GM21447 (cell line): Measurements from ENCODE around the gene RAB8B.
"Not testable (repeated sequence)": the region's sequence is repeated elsewhere in the genome, so short reads cannot be mapped to it uniquely, and the experiment has no call there.

Experiments used
- ATAC-seq: cut with Tn5 transposase; IDR thresholded peaks from one replicate; pipeline ENCODE4 v1.9.1; 2021; ENCODE audit not compliant: unreplicated experiment

The RAB8B gene

DNA sequence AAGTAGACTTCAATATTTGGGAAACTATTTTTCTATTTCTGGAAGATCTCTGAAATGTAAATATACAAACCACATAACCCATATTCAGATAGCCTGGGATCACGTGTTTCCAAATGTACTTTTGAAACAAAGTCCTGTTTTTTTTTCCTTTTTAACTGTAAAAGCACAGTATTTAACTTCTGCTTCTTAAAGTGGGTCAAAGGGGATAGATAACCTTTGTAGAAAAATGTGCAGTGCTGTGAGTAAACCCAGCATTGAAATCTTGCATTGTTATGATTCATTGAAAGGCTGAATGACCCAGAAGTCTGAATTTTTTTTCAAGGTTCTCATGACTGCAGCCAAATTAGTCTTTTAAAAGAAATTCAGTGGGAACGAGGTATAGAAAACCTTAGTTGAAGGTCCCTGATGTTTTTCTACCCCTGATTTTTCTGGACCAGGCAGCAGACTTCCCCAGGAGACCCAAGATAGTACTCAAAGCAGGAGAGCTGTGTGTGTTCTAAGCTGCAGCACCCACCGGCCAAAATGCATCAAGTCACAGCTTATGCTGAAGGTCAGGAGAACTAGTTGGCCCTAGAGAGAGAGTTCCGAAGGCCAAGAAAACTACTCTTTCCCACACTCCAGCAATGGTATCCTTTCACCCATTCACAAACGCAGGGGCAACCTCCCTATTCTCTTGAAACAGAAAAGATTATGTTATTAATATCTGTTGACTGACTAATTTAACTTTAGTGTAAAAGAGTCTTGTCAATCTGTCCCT is 44.4 kb downstream of the RAB8B start:
- ATAC-seq, result no peak

DNA sequence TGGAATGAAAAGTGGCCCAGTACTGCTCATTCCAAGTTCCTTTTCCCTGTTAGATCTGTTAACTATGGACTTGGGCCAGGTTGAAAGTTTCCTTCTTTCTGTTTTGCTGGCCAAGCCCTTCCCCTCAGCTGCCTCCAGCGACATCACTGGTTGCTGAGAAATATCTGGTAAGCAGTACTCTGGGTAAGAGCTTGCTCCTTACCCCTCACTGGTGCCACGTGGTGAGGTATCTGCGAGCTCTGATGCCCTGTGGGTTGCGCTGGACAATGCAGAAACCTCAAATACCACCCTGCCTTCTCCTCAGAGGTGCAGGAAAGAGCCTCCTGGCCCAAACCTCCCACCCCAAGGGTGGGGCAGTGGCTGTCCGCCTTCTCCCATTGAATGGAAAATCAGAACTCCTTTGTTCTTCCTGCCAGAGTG is 45.1 kb downstream of the RAB8B start:
- no peak for ATAC-seq

DNA sequence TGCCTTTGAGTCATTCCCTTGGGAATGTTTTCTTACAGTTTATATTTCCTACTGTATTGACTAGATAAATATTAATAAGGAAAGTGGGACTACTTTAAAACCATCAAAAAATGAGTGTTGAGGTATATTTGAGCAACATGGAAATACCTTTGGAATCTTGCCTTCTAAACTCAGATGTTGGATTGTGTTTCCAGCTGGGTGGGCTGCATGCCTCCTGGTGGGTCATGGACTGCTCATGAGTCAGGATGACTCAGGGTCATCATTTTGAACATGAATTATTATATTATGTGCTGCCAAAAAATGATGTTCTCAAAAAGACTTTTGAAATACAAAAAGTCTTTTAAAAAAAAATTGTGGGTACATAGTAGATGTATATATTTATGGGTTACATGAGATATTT is 46.9 kb downstream of the RAB8B start:
- no peak for ATAC-seq

DNA sequence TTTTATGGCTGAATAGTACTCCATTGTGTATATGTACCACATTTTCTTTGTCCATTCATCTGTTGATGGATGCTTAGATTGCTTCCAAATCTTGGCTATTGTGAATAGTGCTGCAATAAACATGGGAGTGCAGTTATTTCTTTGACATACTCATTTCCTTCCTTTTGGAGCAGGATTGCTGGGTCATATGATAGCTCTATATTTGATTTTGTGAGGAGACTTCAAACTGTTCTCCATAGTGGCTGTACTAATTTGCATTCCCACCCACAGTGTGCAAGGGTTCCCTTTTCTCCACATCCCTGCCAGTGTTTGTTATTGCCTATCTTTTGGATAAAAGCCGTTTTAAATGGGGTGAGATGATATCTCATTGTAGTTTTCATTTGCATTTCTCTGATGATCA is 47.7 kb downstream of the RAB8B start:
- ATAC-seq, result not testable (repeated sequence)

DNA sequence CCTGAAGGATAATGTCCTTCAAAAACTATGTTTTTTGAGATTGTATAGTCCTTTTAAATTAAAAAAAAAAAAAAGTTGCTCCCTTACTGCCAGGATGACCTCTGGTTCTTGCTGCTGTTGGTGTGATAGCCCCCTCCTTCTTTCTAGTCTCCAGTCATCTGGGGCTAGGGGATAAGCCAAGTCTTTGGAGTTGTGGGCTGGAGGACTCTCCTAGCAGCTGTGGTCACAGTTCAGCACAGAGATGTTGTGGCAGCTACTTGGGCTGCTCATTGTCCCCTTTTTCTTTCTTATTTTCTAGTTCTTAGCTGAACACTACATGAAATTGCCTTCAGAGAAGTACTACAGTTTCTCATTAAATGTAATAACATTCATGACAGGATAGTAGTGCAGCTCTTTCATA is 48.8 kb downstream of the RAB8B start:
- ATAC-seq, result no peak

DNA sequence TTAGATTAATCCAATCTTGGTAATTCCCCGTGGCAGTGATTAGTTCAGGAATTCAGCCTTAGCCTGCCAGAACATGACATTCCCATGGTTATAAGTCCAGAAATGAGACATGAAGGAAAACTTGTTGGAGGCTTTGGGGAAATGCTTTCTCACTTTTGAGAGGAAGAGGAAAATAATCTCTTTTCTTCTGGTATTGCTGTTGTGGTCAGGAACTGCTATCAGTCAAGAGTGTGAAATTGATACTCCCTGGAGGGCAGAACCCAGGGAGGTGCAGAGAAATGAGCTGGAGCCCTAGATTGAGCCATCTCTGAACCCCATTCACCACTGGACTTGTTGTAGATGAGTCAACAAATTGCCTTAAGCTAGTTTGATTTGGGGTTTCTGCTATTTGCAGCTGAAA is 49.4 kb downstream of the RAB8B start:
- peak; percentile 48 for ATAC-seq

DNA sequence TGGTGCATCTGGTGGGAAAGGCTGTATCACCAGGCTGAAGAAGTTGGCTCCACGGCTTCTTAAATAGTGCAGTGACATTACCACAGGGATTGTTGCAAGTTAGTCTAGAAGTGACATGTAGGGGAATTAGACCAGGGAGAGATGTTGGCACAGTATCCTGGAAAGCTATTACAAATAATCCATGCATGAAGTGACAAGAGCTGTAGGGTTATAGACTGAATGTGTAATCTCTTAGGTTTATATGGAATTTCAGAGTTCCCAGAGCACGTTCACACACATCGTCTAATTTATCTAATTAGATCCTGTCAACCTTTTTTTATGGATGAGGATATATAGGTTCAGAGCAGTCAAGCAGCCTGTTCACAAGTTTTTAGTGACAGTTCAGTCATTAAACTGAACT is 50.7 kb downstream of the RAB8B start:
- ATAC-seq, result no peak

DNA sequence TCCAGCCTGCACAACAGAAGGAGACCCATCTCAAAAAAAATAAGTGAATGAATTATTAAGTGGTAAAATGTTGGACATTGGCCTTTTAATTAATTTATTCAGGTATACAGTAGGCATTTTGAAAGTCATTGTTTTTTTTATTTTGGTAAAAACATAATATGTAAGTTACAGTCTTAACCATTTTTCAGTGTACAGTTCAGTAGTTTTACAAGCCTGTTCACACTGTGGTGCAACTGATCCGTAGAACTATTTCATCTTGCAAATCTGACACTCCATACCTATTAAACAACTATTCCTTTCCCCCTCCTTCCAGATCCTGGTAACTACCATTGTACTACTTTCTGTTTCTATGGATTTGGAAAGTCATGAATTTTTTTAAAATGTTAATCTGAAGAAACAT is 51.9 kb downstream of the RAB8B start:
- no peak for ATAC-seq

DNA sequence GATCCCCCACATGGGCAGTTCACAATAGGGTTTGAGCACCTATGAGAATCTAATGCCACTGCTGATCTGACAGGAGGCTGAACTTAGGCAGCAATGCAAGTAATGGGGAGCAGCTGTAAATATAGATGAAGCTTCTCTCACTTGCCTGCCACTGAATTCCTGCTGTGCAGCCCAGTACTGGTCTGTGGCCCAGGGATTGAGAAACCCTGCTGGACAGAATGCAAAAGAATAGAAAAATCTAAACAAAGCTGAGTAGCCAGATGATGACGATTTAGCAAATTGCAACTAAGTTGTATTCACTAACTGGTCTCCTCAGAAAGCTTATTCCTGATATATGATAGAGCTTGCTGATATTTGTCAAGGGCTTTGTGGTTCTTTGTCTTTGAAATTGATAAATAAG is 53.7 kb downstream of the RAB8B start:
- no peak for ATAC-seq

DNA sequence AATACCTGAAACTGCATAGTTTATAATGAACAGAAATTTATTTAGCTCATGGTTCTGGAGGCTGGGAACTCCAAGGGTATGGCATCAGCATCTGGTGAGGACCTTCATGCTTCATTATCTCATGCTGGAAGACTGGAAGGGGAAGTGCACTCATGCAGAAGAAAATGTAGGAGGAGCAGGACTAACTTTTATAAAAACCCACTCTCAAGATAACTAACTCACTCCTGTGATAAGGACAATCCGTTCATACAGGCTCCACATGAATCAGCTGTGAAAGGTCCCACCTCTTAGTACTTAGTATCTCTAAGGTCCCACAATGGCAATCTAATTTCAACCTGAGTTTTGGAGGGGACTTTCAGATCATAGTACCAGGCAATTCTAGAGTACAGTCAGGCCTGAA is 54.4 kb downstream of the RAB8B start:
- no peak for ATAC-seq

DNA sequence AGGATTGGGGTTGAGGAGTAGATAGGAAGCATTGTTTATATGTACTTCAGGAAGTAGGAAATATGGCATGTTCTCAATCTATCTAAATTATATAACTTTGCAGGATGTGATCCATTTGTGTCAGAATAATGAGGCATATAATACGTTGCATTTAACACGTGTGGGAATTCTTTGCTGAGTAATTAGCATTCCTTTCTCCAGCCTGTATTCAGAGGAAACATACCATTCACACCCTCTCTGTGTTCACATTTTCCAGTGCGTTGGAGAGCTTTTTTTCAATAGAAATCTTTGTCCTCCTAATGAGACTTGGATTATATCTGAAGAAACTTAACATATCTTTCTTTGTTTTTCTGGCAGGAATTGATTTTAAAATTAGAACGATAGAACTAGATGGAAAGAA is 55.0 kb downstream of the RAB8B start:
- ATAC-seq, result no peak

DNA sequence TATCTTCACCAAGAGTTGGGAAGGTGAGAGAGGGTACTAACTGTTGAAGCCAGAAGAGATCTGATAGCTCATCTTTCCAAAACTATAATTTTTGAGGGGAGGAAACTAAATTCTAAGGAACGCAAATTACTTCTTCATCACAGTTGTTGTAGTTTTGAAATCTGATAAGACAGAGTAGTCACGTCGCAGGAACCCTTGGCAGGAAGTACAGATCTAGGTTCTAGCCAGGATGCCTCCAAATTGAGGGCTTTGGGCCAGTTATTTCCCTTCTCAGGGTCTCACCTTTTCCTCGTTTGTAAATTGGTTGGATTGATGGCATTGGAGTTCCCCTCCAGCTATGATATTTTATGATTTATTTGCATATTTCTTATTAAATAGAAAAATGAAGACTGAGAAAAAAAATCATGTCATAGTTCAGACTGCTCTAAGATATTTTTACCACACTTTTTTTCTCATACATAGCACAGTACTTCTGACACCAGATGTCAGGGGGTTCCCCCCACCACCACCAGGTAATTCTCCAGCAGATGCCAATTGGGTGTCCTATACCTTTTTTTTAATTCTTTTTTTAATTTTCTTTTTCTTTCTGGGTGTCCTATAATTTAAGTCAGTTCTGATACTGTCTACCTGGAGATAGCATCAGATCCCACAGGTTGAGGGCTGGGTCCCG is 55.7 kb downstream of the RAB8B start:
- ATAC-seq, result no peak

DNA sequence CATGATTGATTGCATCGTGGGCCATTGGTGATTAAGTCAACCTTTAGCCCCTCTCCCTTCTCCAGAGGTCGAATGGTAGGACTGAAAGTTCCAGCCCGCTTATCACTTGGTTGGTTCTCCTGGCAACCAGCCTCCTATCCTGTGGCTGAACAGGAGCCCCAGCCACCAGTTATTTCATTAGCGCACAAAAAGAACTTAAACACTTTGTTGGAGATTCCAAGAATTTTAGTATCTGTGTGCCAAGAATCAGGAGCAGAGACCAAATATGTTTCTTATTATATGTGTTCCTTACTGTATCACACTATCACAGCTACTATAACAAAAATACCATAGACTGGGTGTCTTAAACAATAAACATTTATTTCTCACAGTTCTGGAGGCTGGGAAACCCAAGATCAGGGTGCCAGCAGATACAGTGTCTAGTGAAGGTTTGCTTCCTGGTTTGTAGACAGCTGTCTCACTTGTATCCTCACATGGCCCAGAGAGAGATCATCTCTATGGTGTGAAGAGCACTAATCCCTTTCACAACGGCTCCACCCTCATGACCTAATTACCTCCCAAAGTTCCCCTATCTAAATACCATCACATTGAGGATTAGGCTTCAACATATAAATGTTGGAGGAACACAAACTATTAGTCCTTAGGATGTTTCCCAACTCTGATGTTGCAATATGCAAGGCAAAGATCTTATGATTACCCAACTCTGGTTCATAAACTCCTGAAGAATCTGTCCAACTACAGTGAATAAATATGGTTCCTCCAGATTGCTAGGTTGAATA is 57.5 kb downstream of the RAB8B start:
- ATAC-seq, result no peak

DNA sequence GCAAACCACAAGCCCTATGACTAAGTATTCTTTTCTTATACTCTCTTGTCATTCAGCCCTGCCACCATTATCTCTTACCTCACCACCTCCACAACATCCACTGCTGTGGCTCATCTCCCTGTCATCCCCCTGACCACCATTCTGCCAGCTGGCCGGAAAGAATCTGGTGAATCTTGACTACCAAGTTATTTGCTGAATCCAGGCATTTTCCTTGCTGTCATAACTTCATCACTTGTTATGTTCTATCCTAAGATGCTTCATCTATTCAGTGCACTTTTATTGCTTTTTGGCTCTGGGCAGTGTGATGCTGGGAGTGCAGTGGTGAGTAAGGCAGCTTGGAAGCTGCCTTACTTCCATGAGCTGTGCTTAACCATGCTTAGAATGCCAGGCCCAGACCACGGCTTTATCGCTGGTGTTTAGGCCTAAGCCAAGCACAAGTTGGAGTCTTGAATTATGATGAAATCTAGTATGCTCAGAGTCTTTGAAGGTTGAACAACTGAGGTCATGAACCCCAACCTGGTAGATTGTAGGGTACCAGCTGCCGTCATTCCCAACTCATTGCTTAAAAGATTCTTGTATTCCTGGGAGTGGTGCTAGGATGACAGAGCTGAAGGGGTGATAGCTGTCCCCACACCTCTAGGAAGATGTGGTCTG is 61.0 kb downstream of the RAB8B start:
- ATAC-seq, result no peak

DNA sequence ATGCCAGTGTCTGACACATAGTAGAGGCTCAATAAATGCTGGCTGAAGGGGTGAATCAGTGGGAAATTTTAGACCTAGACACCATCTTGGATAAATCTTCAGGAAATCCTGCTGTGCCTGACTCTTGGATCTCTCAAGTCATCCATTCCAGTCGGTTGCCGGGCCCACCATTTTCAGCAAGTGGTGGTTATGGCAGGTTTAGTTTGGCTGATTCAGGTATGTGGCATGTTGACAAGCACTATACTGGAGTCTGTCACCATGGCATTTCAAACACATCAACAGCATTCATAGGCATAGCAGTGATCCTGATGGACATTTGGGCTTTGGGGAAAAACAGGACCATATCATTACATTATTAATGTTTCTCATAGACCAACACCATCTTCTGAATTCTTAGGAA is 62.3 kb downstream of the RAB8B start:
- no peak for ATAC-seq

DNA sequence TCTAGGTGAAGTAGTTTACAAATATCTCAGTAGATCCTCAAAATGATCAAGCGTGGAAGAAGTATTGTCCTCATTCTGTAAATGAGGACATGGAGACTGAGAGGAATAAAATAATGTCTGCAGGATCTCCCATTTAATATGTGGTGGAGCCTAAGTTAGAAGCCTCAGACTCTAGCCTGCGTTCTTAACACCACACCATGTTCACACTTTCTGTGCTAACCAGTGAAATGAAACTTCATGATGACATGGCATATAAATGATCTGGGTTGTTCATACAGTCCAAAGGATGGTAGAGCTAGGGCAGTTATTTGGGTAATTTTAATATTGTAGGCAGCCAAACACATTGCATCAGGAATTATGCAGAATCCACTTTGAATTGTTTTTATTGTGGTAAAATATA is 62.9 kb downstream of the RAB8B start:
- no peak for ATAC-seq

DNA sequence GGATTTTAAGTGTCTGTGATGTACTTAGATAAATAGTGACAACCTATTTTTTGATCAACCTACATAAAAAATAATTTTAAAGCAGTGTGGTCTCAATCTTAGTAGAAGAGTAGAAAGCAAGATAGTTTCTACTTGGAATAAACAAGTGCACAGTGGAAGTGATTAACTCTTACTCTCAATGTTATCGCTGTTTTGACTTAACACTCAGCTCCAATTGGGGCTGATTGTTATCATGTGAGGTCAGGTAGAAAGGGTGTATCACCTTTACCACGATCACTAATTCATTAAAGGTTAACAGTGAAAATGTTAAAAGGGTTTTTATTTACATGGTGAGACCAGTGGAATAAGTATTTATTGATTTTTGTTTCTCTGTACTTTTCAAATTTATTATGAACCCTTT is 65.6 kb downstream of the RAB8B start:
- no peak for ATAC-seq

DNA sequence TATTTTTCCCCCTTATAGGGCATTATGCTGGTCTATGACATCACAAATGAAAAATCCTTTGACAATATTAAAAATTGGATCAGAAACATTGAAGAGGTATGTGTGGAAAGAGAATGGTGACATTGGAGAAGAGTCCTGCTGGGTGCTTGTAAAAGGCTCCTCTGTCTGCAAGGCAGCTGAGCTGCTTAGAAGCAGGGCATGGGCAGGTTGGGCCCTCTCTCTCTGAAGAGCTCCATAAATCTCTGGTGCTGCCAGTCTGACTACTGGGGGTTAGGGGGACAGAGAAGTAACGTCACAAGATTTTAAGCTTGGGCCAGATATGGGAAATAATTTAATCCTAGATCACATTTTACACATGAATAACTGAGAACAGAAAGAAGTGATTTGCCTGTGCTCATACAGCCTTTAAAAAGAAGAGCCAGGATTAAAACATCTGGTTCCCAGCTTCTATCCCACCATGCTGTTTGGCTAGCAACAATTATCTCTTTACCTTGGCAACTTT is 66.1 kb downstream of the RAB8B start:
- ATAC-seq, result no peak

DNA sequence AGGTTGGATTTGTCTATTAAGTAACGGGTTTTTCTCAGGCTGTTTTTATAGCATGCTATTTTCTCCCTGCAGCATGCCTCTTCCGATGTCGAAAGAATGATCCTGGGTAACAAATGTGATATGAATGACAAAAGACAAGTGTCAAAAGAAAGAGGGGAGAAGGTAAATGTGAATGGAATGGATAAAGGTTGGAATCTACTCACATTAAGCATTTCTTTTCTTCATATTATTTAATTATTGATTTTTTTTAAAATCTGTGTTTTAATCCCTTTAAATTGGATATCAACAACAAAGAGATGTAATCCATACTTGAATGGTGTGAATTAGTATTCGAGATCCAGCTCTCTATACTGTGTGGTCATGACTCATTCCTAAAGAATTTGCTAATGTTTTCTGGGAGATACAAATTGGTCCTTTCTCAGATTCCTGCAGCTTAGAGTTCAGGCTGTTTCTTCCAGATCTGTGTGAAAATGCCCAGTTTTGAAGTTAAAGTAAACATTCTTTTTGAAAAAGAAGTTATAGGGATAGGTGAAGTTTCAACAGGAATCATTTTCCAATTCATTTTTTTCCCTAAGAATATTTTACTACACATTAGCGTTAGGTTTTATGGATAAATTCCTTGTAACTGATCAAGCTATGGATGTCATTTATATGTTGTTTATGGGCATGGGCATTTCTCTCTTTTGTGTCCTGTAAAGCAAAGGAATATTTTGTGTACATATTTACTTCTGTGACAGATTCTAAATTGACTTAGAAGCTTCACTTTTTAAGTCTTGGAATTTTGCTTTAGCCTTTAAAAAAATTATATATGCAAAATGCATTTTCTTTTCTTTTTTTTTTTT is 67.2 kb downstream of the RAB8B start:
- ATAC-seq, result no peak

DNA sequence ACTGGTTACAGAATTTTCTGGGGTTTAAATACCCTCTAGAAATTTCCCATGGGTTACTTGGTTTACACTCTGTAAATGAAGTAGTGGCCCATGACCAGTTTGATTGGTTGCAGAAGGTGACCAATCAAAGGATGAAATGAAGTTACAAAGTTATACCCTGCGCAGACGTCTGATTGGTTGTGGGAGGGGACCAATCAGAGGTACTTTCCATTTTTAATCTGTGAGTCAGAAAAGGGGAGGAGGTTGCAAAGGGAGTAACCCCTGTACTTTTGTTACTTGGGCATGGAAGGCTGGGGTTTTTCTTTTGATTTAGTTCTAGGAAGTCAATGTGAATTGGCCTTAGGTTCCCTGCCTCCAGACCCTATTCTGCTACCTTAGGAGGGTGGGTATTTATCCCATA is 69.3 kb downstream of the RAB8B start:
- ATAC-seq, result no peak
